Measurements from ENCODE around the gene CALN1. TPM values are rescaled to one million over a fixed set of nuclear protein-coding genes. Genes with fewer than 3 reads are reported as not detected.

The CALN1 gene
- total RNA-seq, 4 donors from 2014 or later = under 0.01 to 0.06 TPM; not detected in 2

DNA sequence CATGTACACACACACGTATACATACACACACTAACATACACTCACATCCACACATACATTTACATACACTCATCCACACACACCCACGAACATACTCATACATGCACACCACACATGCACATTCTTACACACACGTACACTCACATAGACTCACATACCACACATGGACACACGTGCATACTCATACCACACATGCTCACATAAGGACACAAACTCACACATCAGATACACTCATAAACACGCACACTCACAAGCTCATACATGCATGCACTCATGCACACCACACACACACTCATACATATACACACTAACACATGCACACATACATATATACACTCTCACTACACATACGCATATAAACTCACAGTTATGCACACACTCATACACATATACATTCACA, 1.2 kb upstream of the CALN1 start:
- intact Hi-C loops (cut with DNase I) = no loop called here
- Histone ChIP-seq H3K27me3 (no peaks in the 10 kb centered on the region), H3K36me3 (no peaks in the 10 kb centered on the region), H3K4me1 (no peaks in the 10 kb centered on the region), H3K9me3 (no peaks in the 10 kb centered on the region), H3K4me3 (no peak overlapping the region), H3K27ac (replicated peaks in 1 of 4) (no peak overlapping the region)
- TF ChIP-seq POLR2AphosphoS5 (IDR thresholded peaks at IDR 0.05) (no peak), EP300 (IDR thresholded peaks at IDR 0.05) (no peak), POLR2A (IDR thresholded peaks at IDR 0.05; ENCODE audit: low read depth) (no peak)
- TF ChIP-seq, protein P1, sequence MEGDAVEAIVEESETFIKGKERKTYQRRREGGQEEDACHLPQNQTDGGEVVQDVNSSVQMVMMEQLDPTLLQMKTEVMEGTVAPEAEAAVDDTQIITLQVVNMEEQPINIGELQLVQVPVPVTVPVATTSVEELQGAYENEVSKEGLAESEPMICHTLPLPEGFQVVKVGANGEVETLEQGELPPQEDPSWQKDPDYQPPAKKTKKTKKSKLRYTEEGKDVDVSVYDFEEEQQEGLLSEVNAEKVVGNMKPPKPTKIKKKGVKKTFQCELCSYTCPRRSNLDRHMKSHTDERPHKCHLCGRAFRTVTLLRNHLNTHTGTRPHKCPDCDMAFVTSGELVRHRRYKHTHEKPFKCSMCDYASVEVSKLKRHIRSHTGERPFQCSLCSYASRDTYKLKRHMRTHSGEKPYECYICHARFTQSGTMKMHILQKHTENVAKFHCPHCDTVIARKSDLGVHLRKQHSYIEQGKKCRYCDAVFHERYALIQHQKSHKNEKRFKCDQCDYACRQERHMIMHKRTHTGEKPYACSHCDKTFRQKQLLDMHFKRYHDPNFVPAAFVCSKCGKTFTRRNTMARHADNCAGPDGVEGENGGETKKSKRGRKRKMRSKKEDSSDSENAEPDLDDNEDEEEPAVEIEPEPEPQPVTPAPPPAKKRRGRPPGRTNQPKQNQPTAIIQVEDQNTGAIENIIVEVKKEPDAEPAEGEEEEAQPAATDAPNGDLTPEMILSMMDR (IDR thresholded peaks at IDR 0.05) = no peak
- 90% methylated on average over 6 of the region's 6 CpGs for WGBS
- no peak for DNase-seq (ENCODE audit: extremely low spot score)

DNA sequence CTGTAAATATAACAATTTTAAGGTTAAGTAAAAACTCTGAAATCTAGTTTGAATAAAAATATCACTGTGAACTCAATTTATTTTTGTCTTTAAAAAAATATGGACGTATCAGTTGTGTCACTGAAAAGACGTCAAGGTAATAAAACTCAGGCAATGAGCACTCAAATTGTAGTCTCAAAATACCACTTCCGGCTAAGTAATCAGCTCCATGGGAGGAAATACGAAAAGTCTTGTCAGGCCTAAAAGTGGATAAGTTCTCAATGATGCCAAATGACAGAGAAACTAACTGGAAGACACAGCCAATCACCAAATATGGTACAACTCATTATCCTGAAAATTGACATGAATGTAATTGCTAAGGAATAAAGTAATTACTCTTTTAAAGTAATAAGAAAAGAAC, 719 bp downstream of the CALN1 start:
- no peaks in the 10 kb centered on the region for H3K36me3 ChIP-seq
- H3K27me3 ChIP-seq = no peaks in the 10 kb centered on the region
- no peaks in the 10 kb centered on the region for H3K4me1 ChIP-seq
- no peak for DNase-seq (ENCODE audit: extremely low spot score)
- H3K27ac ChIP-seq (replicated peaks in 1 of 4) = no peak overlapping the region
- intact Hi-C loops (cut with DNase I) = no loop called here
- WGBS = 76% methylated on average over 4 of the region's 4 CpGs
- H3K9me3 ChIP-seq = no peaks in the 10 kb centered on the region
- no peak for TF ChIP-seq POLR2AphosphoS5 (IDR thresholded peaks at IDR 0.05)
- TF ChIP-seq, protein P1 (IDR thresholded peaks at IDR 0.05) = no peak
- no peak for TF ChIP-seq POLR2A (IDR thresholded peaks at IDR 0.05; ENCODE audit: low read depth)
- no peak for TF ChIP-seq EP300 (IDR thresholded peaks at IDR 0.05)
- no peak overlapping the region for H3K4me3 ChIP-seq

DNA sequence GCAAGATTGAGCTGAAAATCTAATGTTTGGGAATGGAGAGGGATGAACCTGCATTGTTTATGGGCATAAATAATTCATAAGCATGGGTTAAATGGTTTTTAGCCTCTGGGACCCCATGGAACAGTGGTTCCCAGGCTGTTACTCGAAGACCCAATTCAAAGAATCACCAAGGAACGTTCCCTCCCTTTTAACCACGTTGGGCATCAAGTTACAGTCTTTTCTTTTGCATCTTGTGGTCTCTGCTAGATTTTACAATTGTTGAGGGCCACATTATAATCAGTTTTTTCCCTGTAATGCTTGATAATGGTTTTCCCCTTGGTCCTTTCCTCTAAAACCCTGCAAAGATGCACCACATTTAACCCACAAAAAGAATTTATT, 2.5 kb downstream of the CALN1 start:
- Histone ChIP-seq H3K36me3 (no peaks in the 10 kb centered on the region), H3K27ac (replicated peaks in 1 of 4) (no peak overlapping the region), H3K4me3 (no peak overlapping the region), H3K4me1 (no peaks in the 10 kb centered on the region), H3K9me3 (no peaks in the 10 kb centered on the region), H3K27me3 (no peaks in the 10 kb centered on the region)
- 55% methylated on average over 3 of the region's 3 CpGs for WGBS
- intact Hi-C loops (cut with DNase I) = no loop called here
- no peak for TF ChIP-seq POLR2A (IDR thresholded peaks at IDR 0.05; ENCODE audit: low read depth)
- TF ChIP-seq POLR2AphosphoS5 (IDR thresholded peaks at IDR 0.05) = no peak
- TF ChIP-seq, protein P1 (IDR thresholded peaks at IDR 0.05) = no peak
- no peak for TF ChIP-seq EP300 (IDR thresholded peaks at IDR 0.05)
- no peak for DNase-seq (ENCODE audit: extremely low spot score)

DNA sequence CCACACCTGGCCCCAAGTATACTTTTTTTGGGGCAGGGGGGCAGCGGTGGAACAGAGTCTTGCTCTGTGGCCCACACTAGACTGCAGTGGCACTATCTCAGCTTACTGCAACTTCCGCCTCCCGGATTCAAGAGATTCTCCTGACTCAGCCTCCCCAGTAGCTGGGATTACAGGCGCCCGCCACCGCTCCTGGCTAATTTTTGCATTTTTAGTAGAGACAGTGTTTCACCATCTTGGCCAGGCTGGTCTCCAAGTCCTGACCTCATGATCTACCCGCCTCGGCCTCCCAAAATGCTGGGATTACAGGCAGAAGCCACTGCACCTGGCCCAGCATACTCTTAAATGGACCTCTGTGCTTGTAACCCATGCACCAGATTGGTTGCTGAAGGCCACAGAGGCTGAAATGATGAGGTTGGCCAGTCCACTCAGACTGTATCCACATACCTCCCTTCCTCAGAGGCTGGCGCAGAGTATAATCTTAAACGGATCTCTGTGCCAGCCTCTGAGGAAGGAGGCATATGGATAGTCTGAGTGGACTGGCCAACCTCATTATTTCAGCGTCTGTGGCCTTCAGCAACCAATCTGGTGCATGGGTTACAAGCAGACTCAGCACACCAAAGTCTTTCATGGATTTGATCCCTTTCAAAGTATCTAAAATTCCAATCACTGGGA, 3.0 kb downstream of the CALN1 start:
- intact Hi-C loops (cut with DNase I) = no loop called here
- Histone ChIP-seq H3K4me1 (no peaks in the 10 kb centered on the region), H3K27me3 (no peaks in the 10 kb centered on the region), H3K9me3 (no peaks in the 10 kb centered on the region), H3K27ac (replicated peaks in 1 of 4) (no peak overlapping the region), H3K36me3 (no peaks in the 10 kb centered on the region), H3K4me3 (no peak overlapping the region)
- DNase-seq (ENCODE audit: extremely low spot score) = no peak
- WGBS = 92% methylated on average over 10 of the region's 11 CpGs
- TF ChIP-seq POLR2AphosphoS5 (IDR thresholded peaks at IDR 0.05) = no peak
- TF ChIP-seq EP300 (IDR thresholded peaks at IDR 0.05) = no peak
- TF ChIP-seq, protein P1 (IDR thresholded peaks at IDR 0.05) = no peak
- no peak for TF ChIP-seq POLR2A (IDR thresholded peaks at IDR 0.05; ENCODE audit: low read depth)
